Neural progenitor cell (in vitro differentiated cells): ENCODE measurements around the gene GNB2.

ENCODE experiments used
- CTCF ChIP-seq: fragments of 200-600 bp; sonication (generic); IDR thresholded peaks from 2 replicates; pipeline ENCODE4 v1.5.1; 2017; ENCODE audit warnings: antibody characterized with exemption, mild to moderate bottlenecking
- EZH2phosphoT487 ChIP-seq: fragments of 200-600 bp; sonication (generic); IDR thresholded peaks from 2 replicates; pipeline ENCODE4 v1.6.1; 2017; ENCODE audit warnings: antibody characterized with exemption

GRCh38 chr7:100676501-100677306 lies 3.2 kb downstream of the GNB2 start:
- TF ChIP-seq EZH2phosphoT487 (no peak), CTCF (no peak)
